Thyroid gland (tissue), 4 donors: ENCODE results near the gene NPBWR2.

Experiments
- CTCF ChIP-seq, 6 experiments: fragments of 200-600 bp in 3 of 6; fragments of 450-650 bp in 3 of 6; sonication (generic) in 3 of 6; IDR thresholded peaks; one replicate each; pipeline ENCODE4 v1.5.1; 2016 to 2019; ENCODE audit warnings: antibody characterized with exemption in 6 of 6, mild to moderate bottlenecking in 2 of 6, inconsistent platforms in 1 of 6, moderate library complexity in 1 of 6
- POLR2A ChIP-seq, 2 donors: fragments of 450-650 bp; IDR thresholded peaks; one replicate each; pipeline ENCODE4 v1.6.1; 2017; ENCODE audit warnings: antibody characterized with exemption in 2 of 2, mild to moderate bottlenecking in 2 of 2, moderate library complexity in 1 of 2

- TF ChIP-seq CTCF (IDR thresholded peaks at IDR 0.05) = no peak
- TF ChIP-seq POLR2A (IDR thresholded peaks at IDR 0.05) = no peak
These were observed 36.9 kb downstream of the NPBWR2 start for GRCh38 chr20:64070244-64070993.
